ENCODE measurements around the gene ATP11A.

DNA sequence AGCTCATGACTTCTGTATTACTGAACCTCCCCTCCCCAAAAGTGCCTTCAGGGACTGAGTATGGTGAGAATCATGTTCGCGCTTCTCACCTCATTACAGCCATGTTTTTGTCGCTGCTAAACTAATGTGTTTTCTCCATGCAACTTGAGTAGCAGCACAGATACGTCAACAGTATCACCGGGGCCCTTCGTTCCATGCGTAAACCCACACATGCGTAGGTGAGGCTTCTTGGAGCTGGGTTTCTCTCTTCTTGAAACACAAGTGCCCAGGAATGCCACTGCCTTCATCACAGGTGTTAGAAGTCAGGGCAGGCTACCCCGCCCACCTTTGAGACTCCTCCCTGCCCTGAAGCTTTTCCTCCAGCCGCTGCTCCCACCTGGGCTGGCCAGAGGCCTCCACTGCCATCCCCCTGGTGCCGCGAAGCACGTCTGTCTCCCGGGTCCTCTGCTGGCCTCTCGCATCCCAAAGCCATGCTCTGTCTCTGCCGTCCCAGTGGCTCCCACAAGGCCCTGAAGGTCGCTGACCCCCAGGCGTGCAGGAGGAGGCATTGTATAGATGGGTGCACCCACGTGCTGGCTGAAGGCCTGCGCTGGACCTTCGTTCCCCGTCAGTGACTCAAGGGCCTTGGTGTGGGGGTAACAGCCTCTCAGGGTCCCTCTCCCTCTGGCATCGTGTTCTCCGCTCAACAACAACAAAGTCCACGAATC is 143.9 kb downstream of the ATP11A start:
- no peak for TF ChIP-seq JUNB (IDR thresholded peaks at IDR 0.05)
- TF ChIP-seq GABPA (IDR thresholded peaks at IDR 0.05; ENCODE audit: low read depth) = no peak
- TF ChIP-seq, protein P1, sequence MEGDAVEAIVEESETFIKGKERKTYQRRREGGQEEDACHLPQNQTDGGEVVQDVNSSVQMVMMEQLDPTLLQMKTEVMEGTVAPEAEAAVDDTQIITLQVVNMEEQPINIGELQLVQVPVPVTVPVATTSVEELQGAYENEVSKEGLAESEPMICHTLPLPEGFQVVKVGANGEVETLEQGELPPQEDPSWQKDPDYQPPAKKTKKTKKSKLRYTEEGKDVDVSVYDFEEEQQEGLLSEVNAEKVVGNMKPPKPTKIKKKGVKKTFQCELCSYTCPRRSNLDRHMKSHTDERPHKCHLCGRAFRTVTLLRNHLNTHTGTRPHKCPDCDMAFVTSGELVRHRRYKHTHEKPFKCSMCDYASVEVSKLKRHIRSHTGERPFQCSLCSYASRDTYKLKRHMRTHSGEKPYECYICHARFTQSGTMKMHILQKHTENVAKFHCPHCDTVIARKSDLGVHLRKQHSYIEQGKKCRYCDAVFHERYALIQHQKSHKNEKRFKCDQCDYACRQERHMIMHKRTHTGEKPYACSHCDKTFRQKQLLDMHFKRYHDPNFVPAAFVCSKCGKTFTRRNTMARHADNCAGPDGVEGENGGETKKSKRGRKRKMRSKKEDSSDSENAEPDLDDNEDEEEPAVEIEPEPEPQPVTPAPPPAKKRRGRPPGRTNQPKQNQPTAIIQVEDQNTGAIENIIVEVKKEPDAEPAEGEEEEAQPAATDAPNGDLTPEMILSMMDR (IDR thresholded peaks at IDR 0.05 in 2 of 3, conservative IDR thresholded peaks at IDR 0.05 in 1 of 3; ENCODE audit: control insufficient read depth in 2 of 3, extremely low read depth in 1 of 3, insufficient read depth in 1 of 3, low read depth in 3 of 3, low read length in 3 of 3) = no peak
- no peak for TF ChIP-seq MEF2A (IDR thresholded peaks at IDR 0.05; ENCODE audit: insufficient read depth, low read depth, low read length)
- TF ChIP-seq SP1 (IDR thresholded peaks at IDR 0.05; ENCODE audit: low read depth, low read length) = no peak
- TF ChIP-seq, protein P2, sequence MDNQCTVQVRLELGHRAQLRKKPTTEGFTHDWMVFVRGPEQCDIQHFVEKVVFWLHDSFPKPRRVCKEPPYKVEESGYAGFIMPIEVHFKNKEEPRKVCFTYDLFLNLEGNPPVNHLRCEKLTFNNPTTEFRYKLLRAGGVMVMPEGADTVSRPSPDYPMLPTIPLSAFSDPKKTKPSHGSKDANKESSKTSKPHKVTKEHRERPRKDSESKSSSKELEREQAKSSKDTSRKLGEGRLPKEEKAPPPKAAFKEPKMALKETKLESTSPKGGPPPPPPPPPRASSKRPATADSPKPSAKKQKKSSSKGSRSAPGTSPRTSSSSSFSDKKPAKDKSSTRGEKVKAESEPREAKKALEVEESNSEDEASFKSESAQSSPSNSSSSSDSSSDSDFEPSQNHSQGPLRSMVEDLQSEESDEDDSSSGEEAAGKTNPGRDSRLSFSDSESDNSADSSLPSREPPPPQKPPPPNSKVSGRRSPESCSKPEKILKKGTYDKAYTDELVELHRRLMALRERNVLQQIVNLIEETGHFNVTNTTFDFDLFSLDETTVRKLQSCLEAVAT (IDR thresholded peaks at IDR 0.05) = no peak
- no peak for TF ChIP-seq KDM1A (IDR thresholded peaks at IDR 0.05; ENCODE audit: borderline replicate concordance)
- TF ChIP-seq RFX5 (IDR thresholded peaks at IDR 0.05; ENCODE audit: low read depth, low read length) = no peak
- TF ChIP-seq POLR2A (IDR thresholded peaks at IDR 0.05; ENCODE audit: low read depth, low read length) = no peak
- no peak for TF ChIP-seq YY1 (IDR thresholded peaks at IDR 0.05; ENCODE audit: low read depth, low read length)
- TF ChIP-seq CEBPB (IDR thresholded peaks at IDR 0.05; ENCODE audit: borderline replicate concordance in 1 of 2, low read depth in 2 of 2, low read length in 2 of 2) = no peak
- TF ChIP-seq EZH2 (IDR thresholded peaks at IDR 0.05; ENCODE audit: borderline replicate concordance, control insufficient read depth, low read depth, low read length) = no peak
- TF ChIP-seq RCOR1 (conservative IDR thresholded peaks at IDR 0.05; ENCODE audit: low read depth, low read length) = no peak
- TF ChIP-seq LARP7 (IDR thresholded peaks at IDR 0.05) = no peak

All from GM12878 (cell line).